Brain pericyte (primary cell): Measurements from ENCODE around the gene ACP7.
"Not testable (repeated sequence)": the region's sequence is repeated elsewhere in the genome, so short reads cannot be mapped to it uniquely, and the experiment has no call there.

Source experiments
- DNase-seq: peaks from one replicate; pipeline ENCODE4 v3.0.0-alpha.2; 2012; ENCODE audit warnings: low read depth, low spot score

Gene ACP7

GRCh38 chr19:39106194-39106593 lies 22.0 kb downstream of the ACP7 start:
- no peak for DNase-seq

DNA sequence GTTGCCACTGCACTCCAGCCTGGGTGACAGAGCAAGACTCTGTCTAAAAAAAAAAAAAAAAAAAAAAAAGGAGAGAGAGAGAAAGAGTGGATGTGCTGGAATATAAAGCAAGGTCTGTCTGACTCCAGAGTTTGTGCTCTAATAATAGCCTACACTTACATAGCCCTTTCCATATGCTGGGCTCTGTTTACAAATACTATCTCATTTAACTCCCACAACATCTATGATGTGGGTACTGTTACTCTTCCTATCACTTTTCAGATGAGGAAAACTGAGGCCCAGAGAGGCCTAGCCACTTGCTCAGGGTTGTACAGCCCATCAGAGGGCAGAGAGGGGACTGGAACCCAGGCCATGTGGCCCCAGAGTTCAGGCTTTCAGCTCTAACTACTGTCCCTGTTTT lies 25.5 kb downstream of the ACP7 start:
- no peak for DNase-seq

GRCh38 chr19:39110263-39110967 lies 26.2 kb downstream of the ACP7 start:
- no peak for DNase-seq

DNA sequence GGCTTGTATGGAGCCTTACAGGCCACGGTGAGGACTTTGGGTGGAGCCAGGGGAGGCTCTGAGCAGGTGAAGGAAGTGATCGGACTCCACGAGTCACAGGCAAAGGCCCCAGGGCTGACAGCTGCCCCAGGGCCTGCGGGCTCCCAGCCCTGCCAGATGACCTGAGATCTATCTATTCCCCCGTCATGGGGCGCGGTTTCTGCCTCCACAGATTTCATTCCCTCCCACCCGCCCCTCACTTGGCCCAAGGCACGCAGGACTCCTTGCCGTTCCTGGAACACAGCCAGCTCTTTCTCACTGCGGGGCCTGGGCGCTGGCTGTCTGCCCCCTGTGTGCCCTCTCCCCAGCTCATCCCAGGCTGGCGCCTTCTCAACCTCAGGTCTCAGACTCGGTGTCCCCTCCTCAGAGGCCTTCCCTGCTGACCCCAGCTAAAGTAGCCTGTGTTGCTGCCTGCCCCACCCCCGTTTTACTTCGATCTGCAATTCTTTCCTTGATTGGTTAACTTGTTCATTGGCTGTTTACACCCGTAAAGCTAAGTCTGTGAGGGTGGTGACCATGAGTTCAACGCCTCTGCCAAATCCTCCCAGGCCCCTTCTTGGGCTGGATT lies 27.5 kb downstream of the ACP7 start:
- DNase-seq = no peak

GRCh38 chr19:39112338-39112890 lies 28.2 kb downstream of the ACP7 start:
- no peak for DNase-seq

GRCh38 chr19:39113199-39113598 lies 29.0 kb downstream of the ACP7 start:
- DNase-seq = no peak

- DNase-seq = no peak
Measured at GRCh38 chr19:39115105-39115847, 31.1 kb downstream of the ACP7 start.

DNA sequence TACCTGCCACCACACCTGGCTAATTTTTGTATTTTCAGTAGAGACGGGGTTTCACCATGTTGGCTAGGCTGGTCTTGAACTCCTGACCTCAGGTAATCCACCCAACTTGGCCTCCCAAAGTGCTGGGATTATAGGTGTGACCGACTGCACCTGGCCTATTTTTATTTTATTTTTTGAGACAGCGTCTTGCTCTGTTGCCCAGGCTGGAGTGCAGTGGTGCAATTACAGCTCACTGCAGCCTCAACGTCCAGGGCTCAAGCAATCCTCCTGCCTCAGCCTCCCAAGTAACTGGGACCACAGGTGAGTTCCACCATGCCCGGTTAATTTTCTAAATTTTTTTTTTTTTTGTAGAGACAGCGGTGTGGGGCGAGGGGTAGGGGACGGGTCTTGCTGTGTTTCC lies 32.9 kb downstream of the ACP7 start:
- DNase-seq = not testable (repeated sequence)

DNA sequence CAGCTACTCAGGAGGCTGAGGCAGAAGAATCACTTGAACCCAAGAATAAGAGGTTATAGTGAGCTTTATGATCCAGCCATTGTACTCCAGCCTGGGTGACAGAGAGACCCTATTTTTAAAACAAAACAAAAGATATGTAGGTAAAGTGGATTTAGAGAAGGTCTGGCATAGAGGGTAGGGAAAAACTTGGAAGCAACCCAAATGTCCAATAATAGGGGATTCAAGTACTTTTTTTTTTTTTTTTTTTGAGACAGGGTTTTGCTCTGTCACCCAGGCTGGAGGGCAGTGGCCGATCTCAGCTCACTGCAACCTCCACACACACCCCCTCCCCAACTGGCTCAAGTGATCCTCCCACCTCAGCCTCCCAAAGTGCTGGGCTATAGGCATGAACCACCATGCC lies 35.7 kb downstream of the ACP7 start:
- no peak for DNase-seq

DNA sequence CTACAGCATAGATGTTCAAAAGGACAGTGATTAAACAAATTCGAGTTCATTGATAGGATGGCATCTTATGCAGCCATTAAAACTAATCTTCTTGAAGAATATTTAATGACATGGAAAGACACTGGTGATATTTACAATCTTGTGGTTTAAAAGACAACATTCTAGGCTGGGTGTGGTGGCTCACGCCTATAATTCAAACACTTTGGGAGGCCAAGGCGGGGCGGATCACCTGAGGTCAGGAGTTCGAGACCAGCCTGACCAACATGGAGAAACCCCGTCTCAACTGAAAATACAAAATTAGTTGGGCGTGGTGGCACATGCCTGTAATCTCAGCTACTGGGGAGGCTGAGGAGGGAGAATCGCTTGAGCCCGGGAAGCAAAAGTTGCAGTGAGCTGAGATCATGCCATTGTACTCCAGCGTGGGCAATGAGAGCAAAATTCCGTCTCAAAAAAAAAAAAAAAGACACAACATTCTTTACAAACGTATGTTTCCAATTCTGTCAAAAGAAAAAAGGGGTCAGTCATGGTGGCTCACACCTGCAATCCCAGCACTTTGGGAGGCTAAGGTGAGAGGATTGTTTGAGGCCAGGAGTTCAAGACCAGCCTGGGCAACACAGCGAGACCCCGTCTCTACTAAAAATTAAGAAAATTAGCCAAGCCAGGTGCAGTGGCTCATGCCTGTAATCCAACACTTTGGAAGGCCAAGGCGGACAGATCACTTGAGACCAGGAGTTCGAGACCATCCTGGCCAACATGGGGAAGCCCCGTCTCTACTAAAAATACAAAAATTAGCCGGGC lies 39.0 kb downstream of the ACP7 start:
- DNase-seq = no peak

- DNase-seq = no peak
Measured at GRCh38 chr19:39124136-39124764, 40.1 kb downstream of the ACP7 start.

DNA sequence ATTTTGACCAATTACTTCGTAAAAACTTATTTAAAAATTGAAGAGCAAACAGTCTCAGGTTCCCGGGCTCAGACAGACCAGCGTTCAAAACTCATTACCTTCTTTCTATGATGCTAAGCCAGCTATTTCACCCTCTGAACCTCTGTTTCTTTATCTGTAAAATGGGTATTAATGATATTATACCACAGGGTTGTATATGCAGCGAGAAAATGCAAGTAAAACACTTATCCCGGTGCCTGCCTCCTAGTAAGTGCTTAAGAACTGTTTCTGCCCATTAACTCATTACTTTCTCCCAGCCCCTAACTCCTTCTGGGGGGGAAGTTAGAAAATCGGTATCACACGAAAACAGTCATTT lies 41.0 kb downstream of the ACP7 start:
- no peak for DNase-seq

- DNase-seq = peak; percentile 87
Measured at GRCh38 chr19:39125554-39126311, 41.6 kb downstream of the ACP7 start, which contains the start of gene PAK4. Gene PAK4, plus strand, starts transcription at chr19:39125786. Its CDS starts 43,768 bp downstream, at chr19:39169554.

DNA sequence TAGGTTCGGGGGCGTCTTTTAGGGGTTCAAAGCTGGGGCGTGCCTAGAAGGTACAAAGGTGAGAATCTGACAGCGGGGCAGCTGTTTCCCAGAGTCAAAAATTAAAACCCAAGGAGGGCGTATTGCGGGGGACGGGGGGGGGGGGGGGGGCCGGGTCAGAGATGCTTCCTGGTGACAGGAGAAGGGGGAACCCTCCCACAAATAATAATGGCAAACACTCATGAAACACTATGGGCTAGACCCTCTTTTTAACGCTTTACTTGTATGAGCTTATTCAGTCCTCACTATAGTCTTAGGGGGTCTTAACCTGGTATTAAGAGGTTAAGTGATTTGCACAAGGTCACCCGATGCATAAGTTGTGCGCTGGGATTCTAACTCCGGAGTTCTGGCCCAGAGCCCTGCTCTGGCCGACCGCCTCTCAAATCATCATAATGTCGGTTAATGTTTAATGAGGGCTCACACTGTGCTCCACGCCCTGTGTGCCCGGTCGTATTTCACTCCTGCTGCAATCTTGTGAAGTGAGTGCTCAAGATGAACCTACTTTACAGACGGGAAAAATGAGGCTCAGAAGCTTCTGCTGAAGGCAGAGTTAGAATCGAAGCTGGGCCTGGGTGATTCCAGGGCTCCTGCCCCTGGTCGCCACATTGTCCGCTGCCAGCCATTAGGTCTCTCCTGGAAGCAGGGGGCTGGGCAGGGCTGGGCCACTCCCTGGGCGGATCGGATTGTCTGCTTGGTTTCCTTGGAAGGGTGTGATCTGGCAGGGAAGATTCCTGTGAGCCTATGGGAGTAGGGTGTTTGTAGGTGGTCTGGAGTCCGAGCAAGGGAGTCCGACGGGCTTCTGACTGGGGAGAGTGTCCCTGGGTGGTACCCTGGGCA lies 42.4 kb downstream of the ACP7 start:
- DNase-seq = no peak

DNA sequence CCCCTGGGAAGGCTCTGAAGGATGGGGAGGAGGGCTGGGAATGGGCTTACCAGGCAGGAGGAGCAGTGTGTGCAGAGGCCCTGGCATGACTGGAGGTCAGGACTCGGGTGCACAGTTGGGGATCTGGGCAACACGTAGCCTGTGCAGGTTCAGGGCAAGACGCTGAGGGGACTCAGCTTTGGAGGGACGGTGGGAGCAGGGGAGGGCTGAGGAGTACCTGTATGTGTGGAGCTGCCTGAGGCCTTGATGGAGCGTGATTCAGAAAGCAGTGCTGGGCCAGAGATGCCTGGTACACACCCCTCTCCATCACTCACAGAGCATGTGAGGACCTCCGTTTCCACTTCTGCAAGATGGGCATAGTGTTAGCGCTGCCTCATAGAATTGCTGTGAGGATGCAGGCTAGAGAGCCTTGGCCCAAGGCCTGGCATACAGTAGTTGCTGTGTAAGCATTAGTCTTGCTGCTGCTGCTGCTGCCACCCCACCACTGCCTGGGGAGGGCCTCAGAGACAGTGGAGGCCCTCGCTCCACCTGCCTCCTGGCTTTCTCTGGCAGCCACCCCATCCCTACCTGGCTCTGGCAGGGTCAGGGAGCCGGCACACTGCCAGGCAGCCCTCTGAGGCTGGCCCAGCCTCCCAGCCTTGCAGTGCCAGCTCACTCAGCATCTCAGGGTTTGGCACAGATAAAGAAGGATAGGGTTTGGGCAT lies 43.8 kb downstream of the ACP7 start:
- DNase-seq = no peak

- no peak for DNase-seq
Measured at GRCh38 chr19:39128516-39129079, 44.4 kb downstream of the ACP7 start.

GRCh38 chr19:39129116-39129515 lies 44.9 kb downstream of the ACP7 start:
- DNase-seq = no peak
